Middle frontal gyrus (tissue), 1 donor: ENCODE results near the gene TFCP2.
"Not testable (repeated sequence)": the region's sequence is repeated elsewhere in the genome, so short reads cannot be mapped to it uniquely, and the experiment has no call there.

Experiments
- DNase-seq: peaks from one replicate; pipeline ENCODE4 v3.0.0-alpha.2; 2015; ENCODE audit warnings: low spot score; ENCODE audit errors: extremely low spot score

TFCP2 gene

DNA sequence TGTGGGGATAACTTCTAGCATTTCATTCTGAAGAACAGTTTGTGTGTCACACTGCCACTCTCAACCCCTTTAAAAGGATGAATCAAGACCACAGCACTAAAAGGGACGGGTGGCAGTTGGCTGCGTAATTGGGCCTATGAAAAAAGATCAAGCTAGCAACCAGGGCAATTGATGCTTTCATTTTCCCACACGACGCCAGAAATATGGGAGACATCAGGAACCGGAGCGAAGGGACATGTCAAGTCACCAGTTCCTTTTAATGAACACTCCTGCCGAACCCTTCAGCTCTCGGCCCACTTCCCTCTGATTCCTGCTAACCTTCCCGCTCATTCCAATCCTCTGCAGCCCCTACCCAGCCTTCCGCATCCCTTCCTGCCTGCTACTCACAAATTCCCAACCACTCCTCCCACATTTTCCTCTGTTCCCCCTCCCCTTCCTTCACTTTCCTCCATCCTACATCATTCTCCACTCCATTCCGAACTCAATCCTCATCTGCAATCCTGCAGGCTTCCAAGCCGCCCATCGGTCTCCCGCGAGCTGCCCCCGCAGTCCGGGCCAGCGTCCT, 90.3 kb downstream of the TFCP2 start:
- peak; percentile 14 for DNase-seq

DNA sequence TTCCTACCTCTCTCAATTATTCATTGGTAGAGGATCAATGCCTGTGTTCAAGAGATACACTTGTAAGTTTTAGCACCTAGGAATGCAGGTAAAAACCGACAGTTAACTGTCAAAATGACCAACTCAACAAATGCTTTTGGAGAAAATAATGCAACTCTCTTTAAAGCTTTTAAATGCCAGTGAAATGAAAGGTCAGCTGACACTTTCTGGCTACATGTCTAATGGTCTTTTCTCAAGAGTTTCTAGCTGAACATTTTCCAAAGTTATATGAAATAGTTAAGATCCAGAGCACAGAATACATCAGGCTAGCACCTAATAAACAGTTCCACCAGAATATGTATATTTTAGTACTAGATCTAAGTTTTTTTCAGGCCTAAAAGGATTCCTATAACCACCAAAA, 91.5 kb downstream of the TFCP2 start:
- DNase-seq, result no peak

DNA sequence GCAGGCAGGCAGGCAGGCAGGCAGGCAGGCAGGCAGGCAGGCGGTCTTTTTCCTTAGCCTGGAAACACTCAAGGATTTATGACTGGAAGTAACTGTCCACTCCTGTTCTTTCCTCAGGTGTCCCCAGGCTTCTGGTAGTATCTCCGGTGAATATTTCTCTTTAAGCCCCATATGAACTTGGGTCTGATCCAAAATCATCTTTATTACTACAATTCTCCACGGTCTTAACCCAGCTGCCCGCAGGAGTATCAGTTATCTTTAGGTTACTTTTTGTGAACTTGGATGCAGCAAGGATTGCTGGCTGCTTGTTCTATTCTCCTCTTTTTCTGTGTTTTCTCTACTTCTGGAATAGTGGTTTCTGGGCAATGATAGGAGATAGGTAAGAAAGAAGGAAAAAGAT, 92.8 kb downstream of the TFCP2 start:
- DNase-seq, result no peak

DNA sequence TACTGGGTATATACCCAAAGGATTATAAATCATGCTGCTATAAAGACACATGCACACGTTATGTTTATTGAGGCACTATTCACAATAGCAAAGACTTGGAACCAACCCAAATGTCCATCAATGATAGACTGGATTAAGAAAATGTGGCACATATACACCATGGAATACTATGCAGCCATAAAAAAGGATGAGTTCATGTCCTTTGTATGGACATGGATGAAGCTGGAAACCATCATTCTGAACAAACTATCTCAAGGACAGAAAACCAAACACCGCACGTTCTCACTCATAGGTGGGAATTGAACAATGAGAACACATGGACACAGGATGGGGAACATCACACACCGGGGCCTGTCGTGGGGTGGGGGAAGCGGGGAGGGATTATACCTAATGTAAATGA, 94.1 kb downstream of the TFCP2 start:
- not testable (repeated sequence) for DNase-seq

DNA sequence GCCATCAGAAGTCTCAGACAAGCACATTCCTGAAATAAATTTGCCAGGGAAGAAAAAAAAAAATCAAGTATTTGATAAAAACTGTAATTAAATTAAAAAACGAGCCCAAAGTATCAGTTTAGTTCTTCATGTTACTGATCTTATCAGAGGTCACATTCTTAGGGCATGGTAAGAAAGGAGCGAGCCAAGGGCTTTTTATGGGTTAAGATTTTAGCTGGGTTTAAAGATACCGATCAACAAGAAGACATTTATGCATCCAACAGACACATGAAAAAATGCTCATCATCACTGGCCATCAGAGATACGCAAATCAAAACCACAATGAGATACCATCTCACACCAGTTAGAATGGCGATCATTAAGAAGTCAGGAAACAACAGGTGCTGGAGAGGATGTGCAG, 94.6 kb downstream of the TFCP2 start:
- not testable (repeated sequence) for DNase-seq

DNA sequence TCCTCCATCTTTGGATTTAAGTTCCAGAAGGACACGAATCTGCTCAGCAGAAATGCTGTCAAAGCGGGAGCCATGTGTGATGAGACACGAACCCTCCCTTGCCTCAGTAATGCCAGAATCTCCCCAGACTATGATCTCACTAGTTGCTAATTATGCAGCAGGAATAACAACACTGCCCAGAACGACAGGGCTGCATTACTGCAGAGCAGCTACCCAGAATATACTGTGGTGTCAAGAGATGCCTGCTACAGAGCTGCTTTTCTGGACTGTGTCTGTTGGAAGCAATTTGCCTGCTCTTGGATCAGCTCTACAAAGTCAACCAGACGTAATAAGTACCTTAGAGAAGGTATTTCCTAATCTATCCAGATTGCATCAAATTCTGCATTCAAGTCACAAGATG, 95.0 kb downstream of the TFCP2 start:
- DNase-seq, result peak; percentile 54

DNA sequence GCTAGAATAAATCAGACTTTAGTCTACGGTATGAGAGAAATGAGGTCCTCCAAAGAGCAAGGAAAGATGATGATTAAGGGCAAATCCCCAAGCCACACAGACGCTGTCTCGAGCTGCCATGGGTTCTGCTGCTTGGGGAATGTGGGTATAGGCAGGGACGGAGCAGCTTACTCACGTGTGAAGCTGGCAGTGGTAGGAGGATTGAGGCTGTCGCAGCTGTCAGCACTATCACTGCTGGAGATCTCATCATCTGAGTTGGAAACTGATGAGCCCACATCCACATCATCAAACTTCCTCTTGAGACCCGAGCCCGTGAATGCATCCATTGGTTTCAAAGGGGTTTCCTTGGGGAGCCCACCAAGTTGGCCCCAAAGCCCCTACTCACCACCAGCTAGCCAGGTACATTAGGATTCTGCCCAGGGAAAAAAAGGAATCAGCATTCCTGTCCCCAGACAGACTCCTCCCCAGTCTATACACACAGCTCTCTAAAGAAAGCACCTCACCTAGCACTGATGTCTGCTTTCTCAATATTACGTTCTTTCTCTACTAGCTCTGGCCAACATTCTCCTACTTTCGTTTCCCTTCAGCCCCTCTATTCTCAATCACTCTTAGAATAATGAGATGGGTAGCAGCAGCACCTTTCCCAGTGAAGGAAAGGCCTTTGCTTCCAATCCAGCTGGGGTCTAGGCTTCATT, 96.6 kb downstream of the TFCP2 start:
- DNase-seq, result no peak

DNA sequence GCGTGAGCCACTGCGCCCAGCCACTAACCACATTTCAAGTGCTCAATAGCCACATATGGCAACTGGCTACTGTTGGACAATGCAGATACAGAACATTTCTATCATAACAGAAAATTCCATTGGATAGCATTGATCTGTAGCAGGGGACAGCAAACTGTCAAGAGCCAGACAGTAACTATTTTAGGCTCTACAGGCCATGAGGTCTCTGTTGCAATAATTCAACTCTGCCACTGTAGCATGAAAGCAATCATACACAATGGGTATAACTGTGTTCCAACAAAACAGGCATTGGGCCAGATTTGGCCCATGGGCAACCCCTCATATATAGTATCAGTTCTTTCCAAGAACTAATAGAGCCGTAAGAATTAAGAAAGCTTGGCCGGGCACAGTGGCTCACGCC, 97.5 kb downstream of the TFCP2 start:
- DNase-seq, result no peak

DNA sequence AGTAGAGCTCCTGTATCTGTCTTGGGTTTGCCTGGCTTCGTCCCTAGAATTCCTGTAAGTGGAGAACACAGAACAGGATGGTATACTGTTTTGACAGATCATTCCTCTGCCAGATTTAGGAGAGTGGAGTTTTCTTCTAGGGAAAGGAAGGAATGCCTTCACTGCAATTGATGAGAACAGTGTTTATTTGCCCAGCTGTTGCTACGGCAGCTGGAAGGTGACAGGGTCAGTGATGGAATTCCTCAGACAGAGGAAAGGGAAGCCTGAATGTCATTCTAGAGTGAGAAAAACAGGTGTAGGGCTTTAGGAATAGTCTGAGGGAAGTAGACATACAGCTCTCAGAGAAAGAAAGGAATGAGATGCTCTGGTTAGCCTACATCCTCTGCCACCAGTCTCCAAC, 101.3 kb downstream of the TFCP2 start:
- DNase-seq, result no peak

DNA sequence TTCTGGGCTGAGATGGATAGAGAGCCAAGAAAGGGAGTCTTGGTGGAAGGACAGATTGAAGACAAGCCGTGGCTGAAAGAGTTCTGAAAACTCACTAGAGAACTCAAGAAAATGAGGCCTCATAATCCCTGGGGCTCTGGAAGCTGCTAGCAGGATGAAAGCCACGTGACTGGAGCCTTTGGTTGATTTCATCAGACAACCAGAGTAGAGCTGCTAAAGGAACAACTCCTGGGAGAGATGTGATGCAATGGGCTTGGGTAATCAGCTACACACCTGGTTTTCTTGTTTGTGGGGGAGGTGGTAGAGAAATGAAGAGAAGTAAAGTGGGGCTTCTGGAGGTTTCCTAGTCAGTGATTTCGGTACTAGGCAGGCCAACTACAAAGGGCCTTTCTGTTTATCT, 102.9 kb downstream of the TFCP2 start:
- no peak for DNase-seq

DNA sequence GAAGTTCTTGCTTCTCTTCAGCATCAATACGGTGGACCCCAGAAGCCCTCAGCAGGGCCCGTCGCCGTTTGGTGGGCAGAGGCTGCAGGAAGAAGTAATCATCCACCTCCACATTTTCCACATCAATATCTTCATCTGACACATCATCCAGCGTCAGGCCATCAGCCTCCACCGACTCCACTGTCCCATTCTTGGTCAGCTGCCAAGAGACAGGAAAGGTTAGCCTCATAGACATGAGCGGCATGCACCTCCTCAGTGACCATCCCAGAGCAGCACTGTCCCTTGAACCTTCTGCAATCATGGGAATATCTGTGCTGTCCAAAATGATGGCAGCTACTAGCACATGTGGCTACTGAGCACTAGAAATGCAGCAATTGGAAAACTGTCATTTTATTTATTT, 105.2 kb downstream of the TFCP2 start:
- no peak for DNase-seq

DNA sequence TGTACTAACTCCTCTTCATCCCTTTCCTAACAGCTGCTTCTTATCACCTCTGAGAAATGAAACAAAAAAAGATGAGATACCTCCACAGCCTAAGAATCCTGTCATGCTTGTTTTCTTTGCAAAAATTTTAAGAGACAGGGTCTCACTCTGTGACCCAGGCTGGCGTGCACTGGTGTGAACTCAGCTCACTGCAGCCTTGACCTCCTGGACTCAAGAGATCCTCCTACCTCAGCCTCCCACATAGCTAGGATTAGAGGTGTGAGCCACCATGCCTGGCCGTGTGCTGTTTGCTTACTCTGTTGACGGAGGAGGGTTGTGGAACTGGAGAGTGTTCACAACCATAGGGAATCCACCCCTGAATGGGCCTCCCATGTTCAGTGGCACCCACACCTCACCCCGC, 105.7 kb downstream of the TFCP2 start:
- DNase-seq, result no peak

DNA sequence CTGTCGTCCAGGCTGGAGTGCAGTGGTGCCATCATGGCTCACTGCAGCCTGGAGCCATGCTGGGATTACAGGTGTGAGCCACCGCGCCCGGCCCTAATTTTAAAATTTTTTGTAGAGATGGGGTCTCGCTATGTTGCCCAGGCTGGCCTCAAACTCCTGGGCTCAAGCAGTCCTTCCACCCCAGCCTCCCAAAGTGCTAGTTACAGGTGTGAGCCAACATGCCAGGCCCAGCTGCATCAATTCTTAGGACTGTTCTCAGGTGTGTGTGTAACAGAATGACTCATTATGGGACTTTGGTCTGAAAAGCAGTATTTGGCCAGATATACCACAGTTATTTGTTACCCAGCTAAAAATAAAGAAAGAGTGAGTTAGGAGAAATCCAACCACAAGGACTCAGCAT, 107.4 kb downstream of the TFCP2 start:
- DNase-seq, result no peak

DNA sequence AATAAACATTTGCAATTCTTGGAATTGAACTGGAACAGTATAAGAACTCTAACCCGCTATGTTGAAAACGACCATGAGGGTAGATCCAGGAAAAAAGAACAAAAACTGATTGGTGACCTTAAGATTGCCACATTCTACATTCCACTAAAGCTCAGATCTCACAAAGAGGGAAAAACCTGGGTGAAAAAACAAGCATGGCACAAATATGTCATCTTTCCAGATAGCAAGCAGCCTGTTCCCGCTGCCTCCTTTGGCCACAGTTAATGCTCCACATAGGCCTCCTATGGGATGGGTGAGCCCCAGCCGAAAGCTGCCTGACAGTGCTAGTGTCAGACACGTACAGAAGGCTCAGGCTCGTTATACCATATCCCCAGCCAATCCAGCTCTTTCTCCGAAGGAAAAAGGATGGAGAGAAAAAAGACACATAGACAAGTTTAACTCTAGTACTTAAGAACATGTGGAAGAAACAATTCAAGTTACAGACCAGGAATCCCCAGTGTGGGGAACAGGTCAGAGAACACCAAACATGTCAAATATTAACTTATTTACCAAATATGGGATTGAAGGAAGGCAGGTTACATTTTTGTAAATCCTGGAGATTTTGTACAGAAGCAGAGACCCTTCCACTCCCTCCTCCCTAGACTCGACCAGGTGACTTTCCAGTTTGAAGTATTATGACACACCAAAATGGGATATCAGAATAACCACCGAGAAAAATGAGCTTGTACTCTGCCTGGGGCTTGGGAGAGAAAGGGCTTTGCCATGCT, 110.1 kb downstream of the TFCP2 start:
- no peak for DNase-seq

DNA sequence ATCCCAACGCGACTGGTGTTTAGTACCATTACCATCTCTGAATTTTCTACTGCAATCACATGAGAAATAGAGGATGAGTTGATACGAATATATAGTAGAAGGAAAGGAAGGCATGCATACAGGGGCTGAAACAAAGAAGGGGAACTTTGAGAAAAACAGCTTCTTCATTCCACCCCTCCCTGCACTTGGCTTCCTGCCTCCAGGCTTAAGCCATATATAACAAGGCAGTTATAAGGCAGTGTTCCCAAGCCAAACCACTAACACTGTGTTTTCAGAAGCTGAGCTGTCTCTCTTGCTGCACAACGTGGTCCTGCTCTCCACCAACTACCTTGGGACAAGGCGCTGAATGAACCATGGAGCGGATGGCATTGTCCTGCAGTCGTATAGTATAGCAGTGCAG, 113.8 kb downstream of the TFCP2 start:
- DNase-seq, result no peak

DNA sequence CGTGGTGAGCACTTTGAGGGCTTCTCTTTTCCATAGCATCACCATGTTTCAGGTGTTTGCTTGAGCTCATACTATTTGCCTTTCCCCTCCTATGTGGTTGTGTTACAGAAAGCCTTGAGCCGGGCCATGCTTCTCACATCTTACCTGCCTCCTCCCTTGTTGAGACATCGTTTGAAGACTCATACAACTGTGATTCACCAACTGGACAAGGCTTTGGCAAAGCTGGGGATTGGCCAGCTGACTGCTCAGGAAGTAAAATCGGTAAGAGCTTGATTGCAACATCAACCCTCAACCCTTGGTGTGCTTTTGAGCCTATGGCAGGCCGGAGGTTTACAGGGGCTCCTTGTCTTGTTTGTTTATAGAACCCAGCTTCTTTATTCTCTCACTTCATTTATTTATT, 116.7 kb downstream of the TFCP2 start:
- no peak for DNase-seq

DNA sequence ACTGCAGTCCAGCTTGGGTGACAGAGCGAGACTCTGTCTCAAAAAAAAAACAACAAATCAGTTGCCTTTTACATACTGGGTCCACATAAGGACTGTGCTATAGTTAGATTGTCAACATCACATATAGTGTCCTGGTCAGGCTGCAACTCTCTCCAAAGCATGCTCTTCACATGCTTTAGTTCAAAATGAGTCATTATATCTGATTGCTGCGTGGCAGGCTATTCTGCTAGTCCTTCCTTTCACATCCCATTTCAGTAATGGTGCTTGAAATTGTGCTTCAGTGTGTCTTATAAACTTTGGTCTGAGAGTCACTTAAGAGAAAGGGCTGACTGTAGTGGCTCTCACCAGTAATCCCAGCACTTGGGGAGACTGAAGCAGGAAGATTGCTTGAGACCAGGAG, 117.9 kb downstream of the TFCP2 start:
- DNase-seq, result no peak

DNA sequence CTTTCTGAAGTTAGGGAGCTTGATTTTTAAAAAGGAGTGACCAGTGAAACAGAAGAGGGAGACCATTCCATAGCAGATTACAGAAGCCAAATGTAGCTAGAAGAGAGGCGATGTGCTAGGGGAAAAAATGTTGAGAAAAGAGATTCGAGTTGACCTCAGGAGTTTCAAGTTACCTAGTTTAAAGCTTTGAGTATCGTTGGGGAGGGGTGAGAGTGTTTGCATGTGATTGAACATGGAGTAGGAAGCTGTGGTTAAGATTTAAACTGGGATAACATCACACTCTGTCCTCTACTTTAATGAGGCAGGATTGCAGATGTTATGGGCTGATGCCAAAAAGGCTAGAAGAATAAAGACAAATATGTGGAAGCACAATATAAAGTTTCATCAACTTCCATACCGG, 121.1 kb downstream of the TFCP2 start:
- DNase-seq, result no peak

DNA sequence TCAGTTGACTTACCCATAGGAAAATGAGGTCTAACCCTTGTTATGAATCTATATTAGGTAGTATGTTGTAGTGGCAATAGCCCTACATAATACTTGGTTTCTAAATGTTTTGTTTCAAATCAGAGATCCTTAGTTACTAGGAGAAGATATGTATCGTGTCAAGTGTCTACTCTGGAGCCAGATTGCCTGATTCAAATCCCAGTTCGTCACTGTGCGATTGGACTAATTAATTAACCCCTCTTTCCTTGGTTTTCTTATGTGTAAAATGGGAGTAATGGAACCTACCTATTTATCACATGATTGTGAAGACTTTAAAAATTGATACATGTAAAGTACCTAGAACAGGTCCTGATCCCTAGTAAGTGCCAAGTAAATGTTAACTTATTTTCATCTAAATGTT, 123.4 kb downstream of the TFCP2 start:
- DNase-seq, result no peak

DNA sequence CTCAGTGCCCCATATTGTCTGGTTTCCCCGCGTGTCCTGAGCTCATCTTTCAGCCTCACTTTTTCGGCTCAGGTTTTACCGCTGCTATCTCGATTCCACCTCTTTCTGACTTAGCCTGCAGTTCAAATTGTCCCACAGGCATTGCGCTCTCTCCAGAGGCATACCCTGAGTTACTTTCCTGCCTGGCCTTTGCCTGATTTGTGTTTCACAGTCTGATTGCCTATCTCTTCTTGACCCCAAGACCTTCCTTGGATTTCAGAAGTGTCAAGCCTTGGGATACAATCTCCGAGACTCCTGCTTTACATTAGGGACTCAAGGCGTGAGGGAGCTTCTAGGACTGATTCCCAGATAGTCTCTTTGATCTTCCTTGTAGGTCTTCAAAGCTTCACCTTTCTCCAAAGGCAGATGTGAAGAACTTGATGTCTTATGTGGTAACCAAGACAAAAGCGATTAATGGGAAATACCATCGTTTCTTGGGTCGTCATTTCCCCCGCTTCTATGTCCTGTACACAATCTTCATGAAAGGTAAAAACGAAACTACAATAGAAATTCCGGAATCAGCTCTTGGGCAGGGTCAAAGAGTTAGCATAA, 124.2 kb downstream of the TFCP2 start:
- no peak for DNase-seq

DNA sequence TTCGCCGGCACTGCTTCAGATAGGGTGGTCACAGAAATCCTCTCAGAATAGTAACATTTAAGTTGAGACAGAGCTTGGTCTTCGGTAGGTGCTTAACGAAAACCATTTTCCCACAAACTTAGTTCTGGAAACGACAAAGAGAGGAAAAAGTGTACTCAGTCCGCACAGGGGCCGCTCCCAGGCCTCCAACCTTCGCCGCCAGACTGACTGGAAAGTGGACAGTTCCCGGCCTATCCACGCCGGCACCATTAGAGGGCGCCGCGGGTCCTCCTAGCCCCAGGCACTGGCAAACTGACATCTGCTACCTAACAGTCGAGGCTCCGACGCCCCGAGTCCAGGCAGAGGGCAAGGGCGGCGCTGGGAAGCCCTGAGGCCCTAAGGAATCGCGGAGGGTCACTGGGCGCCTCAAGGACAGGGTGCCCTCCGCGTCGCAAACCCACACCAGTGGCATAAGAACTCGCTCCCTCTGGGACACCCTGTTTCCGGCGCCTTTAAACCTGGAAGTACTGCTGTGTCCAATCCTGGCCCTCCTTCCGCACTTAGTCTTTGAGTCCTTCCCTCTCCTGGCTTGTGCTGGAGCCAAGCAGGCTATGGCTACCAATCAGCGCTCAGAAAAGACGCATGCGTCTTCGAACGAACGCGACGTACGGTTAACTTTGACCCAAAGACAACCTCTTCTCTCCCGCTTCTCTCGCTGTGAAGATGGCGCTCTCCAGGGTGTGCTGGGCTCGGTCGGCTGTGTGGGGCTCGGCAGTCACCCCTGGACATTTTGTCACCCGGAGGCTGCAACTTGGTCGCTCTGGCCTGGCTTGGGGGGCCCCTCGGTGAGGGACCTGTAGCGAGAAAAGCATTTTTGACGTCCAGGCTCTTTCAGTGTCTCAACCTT, 125.0 kb downstream of the TFCP2 start, which contains the start of gene LETMD1:
TSS of gene LETMD1 (plus strand) at position 673 of the 886 bp plus-strand sequence. CDS start at position 703, 30 bp downstream.
- peak; percentile 96 for DNase-seq
